GM19468 (cell line): ENCODE results near the gene PANK2.

Experiments
- ATAC-seq: cut with Tn5 transposase; IDR thresholded peaks from one replicate; pipeline ENCODE4 v1.9.1; 2021; ENCODE audit warnings: mild to moderate bottlenecking, moderate library complexity, moderate number of reproducible peaks; ENCODE audit not compliant: unreplicated experiment; ENCODE audit errors: extremely low read depth

Gene PANK2

DNA sequence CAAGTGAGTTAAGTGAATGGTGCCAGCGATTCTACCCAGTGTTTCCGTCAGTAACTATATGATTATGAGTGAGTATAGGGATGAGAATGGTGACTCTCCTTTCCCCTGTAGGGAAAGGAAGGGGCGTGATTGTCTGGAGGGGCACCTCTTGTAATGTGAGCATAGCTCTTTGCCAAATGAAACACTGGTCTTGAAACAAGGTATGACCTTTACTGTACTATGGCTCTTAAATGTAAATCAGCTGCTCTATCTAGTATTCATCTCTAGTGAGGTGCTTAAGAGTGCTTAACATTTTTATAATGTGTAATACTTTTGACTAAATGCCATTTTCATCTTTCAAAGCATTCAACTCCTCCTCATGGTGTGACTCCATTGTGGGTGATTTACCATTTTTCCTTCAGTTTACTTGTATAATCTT, 11.0 kb downstream of the PANK2 start:
- ATAC-seq: no peak

GRCh38 chr20:3901028-3901705, 12.0 kb downstream of the PANK2 start:
- no peak for ATAC-seq

DNA sequence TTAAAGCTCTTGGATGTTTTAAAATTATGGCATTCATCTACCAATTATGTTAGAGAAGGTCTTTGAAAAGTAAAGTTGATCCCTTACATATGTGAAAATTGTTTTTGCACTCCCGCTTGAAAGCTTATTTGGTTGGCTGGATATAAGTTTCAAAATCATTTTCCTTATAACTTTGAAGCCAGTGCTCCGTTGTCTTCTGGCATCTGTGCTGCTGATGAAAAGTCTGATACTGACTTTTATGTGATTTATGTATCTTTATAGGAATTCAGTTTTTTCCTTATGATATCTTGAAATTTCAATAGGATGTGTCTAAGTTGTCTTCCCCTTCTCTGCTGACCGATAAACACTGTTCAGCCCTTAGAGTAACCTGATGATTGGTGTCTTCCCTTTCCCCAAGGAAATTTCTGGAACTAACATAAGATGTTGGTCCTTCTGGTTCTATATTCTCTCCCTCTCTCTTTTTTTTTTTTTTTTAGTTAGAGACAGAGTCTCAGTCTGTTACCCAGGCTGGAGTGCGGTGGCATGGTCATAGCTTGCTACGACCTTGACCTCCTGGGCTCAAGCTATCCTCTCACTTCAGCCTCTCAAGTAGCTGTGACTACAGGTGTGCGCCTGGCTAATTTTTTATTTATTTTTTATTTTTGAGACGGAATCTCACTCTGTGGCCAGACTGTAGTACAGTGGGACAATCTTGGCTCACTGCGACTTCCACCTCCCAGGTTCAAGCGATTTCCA, 12.7 kb downstream of the PANK2 start:
- ATAC-seq: no peak

DNA sequence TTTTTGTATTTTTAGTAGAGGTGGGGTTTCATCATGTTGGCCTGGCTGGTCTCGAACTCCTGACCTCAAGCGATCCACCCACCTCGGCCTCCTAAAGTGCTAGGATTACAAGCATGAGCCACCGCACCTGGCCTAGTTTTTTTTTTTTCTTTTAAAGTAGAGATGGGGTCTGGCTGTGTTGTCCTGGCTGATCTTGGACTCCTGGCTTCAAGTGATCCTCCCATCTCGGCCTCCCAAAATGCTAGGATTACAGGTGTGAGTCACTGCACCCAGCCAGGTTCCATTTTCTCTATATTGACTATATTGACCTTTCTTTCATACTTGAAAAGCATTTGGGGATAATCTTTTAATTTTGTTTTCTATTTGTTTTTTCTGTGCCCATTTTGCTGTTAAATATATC, 13.3 kb downstream of the PANK2 start:
- no peak for ATAC-seq

DNA sequence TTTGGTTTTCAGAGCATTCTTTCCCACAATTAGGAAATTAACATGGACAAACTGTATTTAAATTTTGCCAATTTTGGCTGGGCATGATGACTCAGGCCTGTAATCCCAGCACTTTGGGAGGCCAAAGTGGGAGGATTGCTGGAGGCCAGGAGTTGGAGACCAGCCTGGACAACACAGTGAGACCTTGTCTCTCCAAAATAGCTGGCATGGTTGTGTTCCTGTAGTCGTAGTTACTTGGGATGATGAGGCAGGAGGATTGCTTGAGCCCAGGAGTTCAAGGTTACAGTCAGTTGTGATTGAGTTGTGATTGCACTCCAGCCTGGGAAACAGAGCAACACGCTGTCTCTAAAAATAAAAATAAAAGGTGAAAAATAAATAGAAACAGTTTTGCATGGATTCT, 15.0 kb downstream of the PANK2 start:
- no peak for ATAC-seq

- ATAC-seq: no peak
Observed at GRCh38 chr20:3904857-3905256, 15.7 kb downstream of the PANK2 start.

DNA sequence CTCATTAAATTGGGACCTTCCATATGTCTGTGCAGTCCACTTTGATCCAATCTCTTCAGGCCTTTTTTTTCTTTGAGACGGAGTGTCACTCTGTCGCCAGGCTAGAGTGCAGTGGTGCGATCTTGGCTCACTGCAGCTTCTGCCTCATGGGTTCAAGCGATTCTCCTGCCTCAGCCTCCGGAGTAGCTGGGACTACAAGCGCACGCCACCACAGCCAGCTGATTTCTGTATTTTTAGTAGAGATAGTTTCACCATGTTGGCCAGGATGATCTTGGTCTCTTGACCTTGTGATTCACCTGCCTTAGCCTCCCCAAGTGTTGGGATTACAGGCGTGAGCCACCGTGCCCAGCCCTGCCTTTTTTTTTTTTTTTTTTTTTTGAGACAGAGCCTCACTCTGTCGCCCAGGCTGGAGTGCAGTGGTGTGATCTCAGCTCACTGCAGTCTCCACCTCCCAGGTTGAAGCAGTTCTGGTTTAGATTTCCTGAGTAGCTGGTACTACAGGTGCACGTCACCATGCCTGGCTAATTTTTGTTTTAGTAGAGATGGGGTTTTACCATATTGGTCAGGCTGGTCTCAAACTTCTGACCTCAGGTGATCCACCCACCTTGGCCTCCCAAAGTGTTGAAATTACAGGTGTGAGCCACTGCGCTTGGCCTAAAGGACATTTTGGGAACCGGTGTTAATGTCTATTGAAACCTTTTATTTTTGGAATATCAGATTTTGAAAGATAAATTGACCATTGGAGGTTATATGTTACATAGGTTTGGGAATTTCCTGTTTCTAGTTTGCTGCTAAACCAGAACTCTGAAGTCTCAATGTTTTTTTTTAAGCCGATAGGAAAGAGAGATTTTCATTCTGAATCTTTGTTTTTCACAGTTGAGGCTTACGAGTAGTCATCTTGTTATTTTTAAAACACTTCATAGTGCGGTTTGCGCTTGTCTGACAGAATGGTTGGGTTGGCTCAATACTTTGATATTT, 17.8 kb downstream of the PANK2 start:
- ATAC-seq: peak; percentile 72

GRCh38 chr20:3908667-3909066, 19.5 kb downstream of the PANK2 start:
- no peak for ATAC-seq

DNA sequence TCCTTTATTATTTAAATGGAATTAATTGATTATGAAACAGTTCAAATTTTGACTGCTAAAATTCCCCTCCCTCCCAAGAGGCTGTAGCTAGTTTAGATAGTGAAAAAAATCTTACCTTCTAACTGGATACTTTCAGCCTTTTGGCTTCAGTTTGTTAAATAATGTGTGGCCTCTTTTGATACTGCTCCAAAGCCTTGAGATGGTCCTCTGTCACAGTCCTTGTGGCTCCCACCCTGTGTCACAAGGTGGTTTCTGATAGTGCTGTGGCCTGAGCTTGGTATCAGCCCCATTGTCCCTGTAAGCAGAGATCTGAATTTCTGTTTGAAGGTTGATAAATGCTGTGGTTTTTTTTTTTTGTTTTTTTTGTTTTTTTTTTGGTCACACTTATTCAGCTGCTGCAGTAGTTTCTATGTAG, 20.8 kb downstream of the PANK2 start:
- ATAC-seq: no peak

GRCh38 chr20:3910853-3911252, 21.7 kb downstream of the PANK2 start:
- ATAC-seq: no peak

GRCh38 chr20:3911956-3912355, 22.8 kb downstream of the PANK2 start:
- no peak for ATAC-seq

- no peak for ATAC-seq
Observed at GRCh38 chr20:3914446-3914845, 25.3 kb downstream of the PANK2 start.

- ATAC-seq: no peak
Observed at GRCh38 chr20:3915691-3916090, 26.5 kb downstream of the PANK2 start.

GRCh38 chr20:3916364-3916763, 27.2 kb downstream of the PANK2 start:
- ATAC-seq: no peak

DNA sequence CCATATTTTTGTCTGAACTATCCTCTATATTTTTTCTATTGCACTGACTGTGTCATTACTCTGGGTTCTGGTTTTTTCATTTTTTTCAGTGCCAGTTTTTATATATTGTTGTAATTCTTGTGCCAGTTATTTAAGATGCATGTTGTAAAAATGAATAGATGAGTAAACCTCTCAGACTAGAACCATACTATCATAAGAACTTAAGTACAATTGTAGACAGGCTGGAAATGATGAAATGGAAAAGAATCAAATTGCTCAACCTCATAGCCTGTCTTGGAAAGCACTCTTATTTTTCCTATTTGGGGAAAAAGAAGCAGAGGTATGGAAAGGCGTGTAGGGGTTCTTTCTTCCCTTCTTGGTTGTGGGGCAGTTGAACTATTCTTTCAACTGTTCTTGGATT, 30.2 kb downstream of the PANK2 start:
- ATAC-seq: no peak

DNA sequence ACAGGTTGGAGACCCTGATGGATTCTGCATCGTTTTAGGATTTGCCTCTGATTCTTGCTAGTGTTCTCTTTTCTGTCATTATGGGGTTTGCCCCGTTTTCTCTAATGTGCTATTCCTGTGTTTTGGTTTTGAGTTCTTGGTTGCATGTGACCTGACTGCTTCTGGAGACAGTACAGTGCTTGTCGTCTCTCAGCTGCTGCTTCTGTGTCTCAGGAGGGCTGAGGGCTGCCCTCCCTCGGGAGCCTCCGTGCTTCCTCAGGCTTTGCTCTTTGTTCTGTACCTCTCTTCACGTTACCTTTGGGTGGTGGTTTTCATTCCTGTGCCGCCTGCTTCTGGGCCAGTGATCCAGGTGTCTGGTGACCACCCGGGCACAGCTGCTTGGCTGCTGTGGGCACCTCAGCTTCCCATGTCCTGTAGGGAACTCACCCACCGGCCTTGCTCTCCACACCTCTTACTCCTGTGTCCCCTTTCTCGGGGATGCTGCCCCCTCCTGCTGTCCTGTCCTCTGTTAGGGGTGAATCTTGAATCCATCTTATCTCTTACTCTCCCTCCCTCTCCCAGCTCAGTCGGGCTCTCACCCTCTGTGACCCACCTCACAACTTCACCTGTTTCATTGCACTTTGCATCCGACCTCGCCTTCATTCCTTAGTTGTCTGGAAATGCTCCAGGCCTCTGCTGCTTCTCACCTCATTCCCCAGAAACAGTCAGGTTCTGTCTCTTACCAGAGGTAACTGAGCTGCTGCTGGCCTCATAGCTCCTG, 33.2 kb downstream of the PANK2 start:
- no peak for ATAC-seq

GRCh38 chr20:3922983-3923339, 33.8 kb downstream of the PANK2 start:
- no peak for ATAC-seq

GRCh38 chr20:3923818-3924217, 34.6 kb downstream of the PANK2 start:
- ATAC-seq: no peak

- no peak for ATAC-seq
Observed at GRCh38 chr20:3924304-3925112, 35.3 kb downstream of the PANK2 start.
